ENCODE measurements around the gene CFAP61.
"Not testable (repeated sequence)": the region's sequence is repeated elsewhere in the genome, so short reads cannot be mapped to it uniquely, and the experiment has no call there.

The CFAP61 gene

GRCh38 chr20:20244384-20244783, 192.1 kb downstream of the CFAP61 start:
- DNase-seq = not testable (repeated sequence)

DNA sequence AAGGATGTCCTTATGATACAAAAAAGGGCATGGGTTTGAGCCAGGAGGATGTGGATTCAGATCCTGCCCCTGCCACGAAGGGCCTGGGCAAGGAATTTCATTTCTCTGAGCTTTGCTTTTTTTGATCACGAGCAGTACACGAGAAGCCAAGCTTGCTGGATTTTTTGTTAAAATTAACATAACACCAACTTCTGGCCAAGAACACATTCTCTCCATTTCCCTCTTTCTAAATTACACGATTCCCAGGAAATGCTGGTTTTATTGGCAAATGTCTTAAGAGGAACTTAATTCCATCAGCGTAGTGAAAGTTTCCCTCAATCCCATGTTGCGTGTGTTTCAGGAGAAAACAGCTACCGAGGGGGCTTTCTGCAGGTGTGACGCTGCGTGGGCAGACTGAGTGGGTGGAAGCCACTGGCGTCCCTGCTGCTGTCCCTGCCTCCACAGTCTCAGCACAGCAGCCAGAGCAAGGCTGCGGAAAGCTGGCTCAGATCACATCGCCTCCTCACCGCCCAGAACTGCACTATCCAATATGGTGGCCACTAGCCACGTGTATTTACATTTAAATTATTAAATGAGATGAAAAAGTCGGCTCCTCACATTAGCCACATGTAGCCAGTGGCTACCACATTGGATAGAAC, 194.8 kb downstream of the CFAP61 start:
- DNase-seq = no peak

DNA sequence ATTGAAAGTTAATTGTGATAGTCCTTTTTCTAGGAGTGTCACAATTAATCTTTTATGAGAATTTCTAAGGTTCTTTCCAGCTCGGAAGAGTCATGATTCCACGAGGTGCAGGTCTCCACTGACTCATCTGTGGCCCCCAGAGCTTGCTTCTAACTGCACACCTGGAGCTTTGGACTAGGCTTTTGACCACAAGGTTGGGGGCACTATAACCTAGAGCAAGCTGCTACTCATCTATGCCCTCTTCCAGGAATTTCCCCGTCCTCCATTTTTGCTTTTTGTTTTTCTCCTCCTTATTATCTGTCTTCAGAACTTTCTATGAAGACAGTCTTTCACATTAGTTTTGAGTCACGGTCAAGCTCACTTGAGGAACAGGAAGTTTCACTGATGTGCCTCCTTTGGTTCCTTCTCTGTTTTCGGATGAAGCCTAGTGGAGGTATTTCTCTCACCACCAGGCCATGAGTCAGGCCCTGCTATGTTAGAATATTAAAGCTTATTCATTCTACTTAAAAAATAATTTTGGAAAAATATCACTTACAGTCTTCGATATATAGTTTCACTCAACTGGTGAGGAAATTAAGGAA, 196.4 kb downstream of the CFAP61 start:
- DNase-seq = no peak

- no peak for DNase-seq
Measured at GRCh38 chr20:20251317-20251716, 199.0 kb downstream of the CFAP61 start.

DNA sequence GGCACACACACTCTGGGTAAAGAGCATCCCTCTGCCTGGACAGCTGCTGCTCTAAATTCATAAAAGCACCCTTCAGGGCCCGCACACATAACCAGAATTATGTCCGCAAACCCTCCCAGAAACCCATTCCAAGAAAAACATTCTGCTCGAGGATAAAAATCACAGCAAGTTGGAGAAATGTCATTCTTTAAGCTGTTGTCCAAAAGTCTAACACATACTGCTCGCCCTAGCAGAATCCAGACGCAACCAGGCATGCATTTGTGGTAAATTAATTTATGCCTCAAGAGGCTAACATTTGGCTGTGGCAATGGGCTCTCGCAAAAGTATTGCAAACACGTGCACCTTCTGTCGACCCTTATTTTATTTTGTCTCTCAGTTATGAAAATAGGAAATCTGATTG, 199.5 kb downstream of the CFAP61 start:
- no peak for DNase-seq

GRCh38 chr20:20253039-20253743, 200.9 kb downstream of the CFAP61 start:
- DNase-seq = no peak

DNA sequence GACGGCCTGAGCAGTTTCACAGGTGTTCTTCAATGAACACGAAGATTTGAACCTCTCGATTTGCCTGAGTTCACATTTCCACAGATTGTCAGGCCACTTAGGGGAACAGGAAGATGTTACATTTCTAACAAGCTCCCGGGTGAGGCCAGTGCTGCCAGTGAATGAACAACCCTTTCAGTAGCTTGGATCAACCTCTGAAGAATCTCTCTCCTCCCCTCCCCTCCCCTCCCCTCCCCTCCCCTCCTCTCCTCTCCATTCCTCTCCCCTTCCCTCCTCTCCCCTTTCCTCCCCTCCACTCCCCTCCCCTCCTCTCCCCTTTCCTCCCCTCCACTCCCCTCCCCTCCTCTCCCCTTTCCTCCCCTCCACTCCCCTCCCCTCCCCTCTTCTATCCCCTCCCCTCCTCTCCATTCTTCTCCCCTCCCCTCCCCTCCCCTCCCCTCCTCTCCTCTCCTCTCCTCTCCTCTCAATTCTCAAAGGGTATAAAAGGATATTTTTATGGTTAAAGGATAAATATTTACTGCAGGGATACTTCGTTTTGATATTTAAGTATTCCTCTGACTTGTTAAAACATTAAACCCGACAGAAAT, 201.5 kb downstream of the CFAP61 start:
- DNase-seq = no peak

GRCh38 chr20:20255099-20255498, 202.8 kb downstream of the CFAP61 start:
- no peak for DNase-seq

DNA sequence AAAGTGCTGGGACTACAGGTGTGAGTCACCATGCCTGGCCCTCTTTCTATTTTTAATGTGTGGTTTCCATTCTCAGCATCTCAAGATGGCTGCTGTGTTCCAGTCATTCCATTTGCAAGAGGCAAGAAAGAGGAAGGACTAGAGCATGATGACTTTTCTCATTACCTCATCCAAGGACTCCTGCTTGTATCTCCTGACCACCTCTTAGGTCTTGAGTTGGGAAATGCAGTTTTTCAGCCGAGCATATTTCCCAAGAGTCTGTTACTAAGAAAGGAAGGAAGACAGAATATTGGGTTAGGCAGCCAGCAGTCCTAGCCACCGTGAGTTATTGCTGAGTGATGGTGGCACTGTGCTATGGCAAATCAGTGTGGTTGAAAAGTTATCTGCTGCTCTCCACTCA, 207.2 kb downstream of the CFAP61 start:
- no peak for DNase-seq

- no peak for DNase-seq
Measured at GRCh38 chr20:20261159-20261558, 208.8 kb downstream of the CFAP61 start.

DNA sequence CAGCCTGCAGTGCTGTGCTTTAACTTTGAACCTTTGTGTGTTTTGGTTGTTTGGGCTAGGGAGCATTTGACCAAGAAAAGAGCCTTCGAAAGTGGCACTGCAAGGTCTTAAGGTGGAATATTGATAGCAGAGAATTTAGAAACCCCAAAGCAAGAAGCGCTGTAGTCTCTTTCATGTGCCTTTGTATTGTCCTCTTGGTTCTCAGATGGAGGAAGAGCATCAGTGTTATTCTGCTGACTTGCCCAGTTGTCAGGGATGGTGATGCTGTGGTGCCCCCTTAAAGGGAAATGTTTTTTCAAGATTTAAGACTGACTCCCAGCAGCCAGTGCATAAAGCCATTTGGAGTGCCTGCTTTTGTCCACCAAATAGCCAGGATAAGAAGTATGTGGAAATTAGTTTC, 212.9 kb downstream of the CFAP61 start:
- no peak for DNase-seq

- no peak for DNase-seq
Measured at GRCh38 chr20:20266552-20266951, 214.2 kb downstream of the CFAP61 start.

GRCh38 chr20:20267685-20268370, 215.5 kb downstream of the CFAP61 start:
- DNase-seq = no peak

GRCh38 chr20:20271271-20271670, 218.9 kb downstream of the CFAP61 start:
- no peak for DNase-seq

GRCh38 chr20:20272686-20273085, 220.4 kb downstream of the CFAP61 start:
- no peak for DNase-seq

DNA sequence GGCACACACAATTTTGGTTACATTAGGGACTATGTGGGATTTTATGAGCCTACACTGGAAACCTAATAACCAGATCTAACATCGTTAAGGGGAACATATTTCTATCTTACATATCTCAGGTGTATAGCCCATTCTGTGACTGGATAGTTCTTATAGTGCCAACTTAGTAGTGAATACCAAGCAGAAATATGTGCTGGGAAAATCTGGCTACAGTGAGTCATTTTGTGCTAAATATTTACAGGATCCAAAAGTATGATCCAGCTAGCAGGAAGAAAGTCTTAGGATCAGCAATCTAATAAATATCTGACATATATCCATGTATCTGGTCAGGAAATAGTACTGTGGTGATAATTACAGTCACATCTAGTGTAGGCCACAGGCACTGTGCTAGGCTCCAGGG, 221.0 kb downstream of the CFAP61 start:
- no peak for DNase-seq

DNA sequence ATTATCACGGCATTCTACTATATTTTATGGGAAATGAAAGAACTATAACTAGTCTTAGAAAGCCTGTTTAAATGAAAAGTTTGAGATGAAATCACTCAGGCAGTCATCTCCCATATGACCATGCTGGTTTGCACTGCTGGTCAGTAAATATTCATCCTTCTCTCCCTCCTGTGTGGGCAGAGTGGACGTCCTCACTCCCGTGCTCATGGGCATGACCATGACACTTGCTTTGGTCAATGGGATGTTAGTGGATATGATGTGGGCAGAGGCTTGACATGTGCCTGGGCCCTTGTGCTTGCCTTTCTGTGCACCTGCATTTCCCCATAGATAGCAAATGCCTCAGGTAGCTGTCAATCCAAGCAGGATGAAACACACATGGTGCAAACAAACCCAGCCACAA, 222.5 kb downstream of the CFAP61 start:
- DNase-seq = no peak

- DNase-seq = no peak
Measured at GRCh38 chr20:20275636-20276035, 223.3 kb downstream of the CFAP61 start.

GRCh38 chr20:20276811-20277530, 224.6 kb downstream of the CFAP61 start:
- no peak for DNase-seq

GRCh38 chr20:20277894-20278335, 225.6 kb downstream of the CFAP61 start:
- DNase-seq = no peak

GRCh38 chr20:20286061-20286460, 233.7 kb downstream of the CFAP61 start:
- no peak for DNase-seq

DNA sequence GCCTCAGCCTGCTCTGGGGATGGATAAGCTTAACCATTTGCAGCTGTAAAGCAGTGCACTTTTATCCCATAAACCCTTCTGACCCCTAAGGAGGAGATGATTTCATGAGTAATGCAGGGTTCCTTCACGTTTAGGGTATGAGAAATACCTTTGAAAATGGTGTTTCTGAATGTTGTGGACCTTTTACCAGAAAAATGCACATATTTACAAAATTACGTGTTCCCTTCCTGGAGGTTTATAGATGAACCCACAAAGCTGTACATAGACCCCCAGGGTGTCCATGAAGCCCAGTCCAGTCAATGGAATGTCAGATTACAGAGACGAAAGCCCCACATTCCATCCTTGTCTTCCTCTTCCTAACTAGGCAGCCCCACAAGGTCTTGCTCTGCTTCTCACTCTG, 237.0 kb downstream of the CFAP61 start:
- no peak for DNase-seq

DNA sequence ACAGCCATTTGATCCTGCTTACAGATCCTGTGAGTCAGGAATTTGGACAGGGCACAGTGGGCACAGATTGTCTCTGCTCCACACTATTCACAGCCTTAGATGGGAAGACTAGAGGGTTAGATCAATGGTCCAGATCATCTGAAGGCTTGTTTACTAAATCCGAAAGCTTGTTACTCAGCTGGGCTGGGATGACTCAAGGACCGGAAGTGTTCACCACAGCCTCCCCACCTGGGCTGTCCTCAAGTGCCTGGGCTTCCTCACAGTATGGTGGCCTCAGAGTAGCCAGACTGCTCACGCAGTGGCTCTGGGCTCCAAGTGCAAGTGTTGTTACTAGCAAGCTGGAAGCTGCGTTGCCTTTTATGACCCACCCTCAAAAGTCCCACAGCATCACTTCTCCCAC, 240.1 kb downstream of the CFAP61 start:
- no peak for DNase-seq

Measured in activated CD4-positive, CD25-positive, alpha-beta regulatory T cell treated with anti-CD3 and anti-CD28 coated beads, Interleukin-2, amount 50 U/mL, for 72 hours (primary cell).